ENCODE results near the gene FKTN.

The FKTN gene

GRCh38 chr9:105678781-105679180 is 120.8 kb downstream of the FKTN start:
- Histone ChIP-seq H3K27ac (ENCODE audit: low read length) (no peak overlapping the region), H3K79me2 (ENCODE audit: insufficient read depth, low read length) (no peaks in the 10 kb centered on the region), H4K20me1 (ENCODE audit: insufficient read depth, low read length) (no peaks in the 10 kb centered on the region), H3K4me3 (ENCODE audit: low read depth in 1 of 2, low read length in 2 of 2) (no peak overlapping the region), H3K4me2 (ENCODE audit: insufficient read depth, low read length) (no peak overlapping the region), H3K9me3 (ENCODE audit: insufficient read depth, low read length, severe bottlenecking) (no peaks in the 10 kb centered on the region), H3K36me3 (ENCODE audit: insufficient read depth, low read length) (no peaks in the 10 kb centered on the region), H3K4me1 (ENCODE audit: insufficient read depth, low read length) (no peaks in the 10 kb centered on the region), H2AFZ (ENCODE audit: low read depth, low read length) (no peak overlapping the region), H3K27me3 (ENCODE audit: insufficient read depth, low read length, poor library complexity) (peaks cover 4% of the 10 kb centered on the region), H3K9ac (ENCODE audit: low read depth, low read length) (no peak overlapping the region)
- ATAC-seq (ENCODE audit: insufficient read depth, low read depth) = no peak
- DNase-seq = no peak
- TF ChIP-seq CTCF (IDR thresholded peaks at IDR 0.05; ENCODE audit: borderline replicate concordance, extremely low read depth, low read length, poor library complexity, severe bottlenecking) = no peak
- TF ChIP-seq EZH2 (IDR thresholded peaks at IDR 0.05; ENCODE audit: borderline replicate concordance, low read depth, low read length, severe bottlenecking) = no peak

GRCh38 chr9:105679257-105680022 is 121.5 kb downstream of the FKTN start:
- Histone ChIP-seq H3K4me3 (ENCODE audit: low read depth in 1 of 2, low read length in 2 of 2) (no peak overlapping the region), H2AFZ (ENCODE audit: low read depth, low read length) (no peak overlapping the region), H3K27ac (ENCODE audit: low read length) (no peak overlapping the region), H3K36me3 (ENCODE audit: insufficient read depth, low read length) (no peaks in the 10 kb centered on the region), H3K79me2 (ENCODE audit: insufficient read depth, low read length) (no peaks in the 10 kb centered on the region), H3K9me3 (ENCODE audit: insufficient read depth, low read length, severe bottlenecking) (no peaks in the 10 kb centered on the region), H3K4me1 (ENCODE audit: insufficient read depth, low read length) (no peaks in the 10 kb centered on the region), H3K9ac (ENCODE audit: low read depth, low read length) (no peak overlapping the region), H3K4me2 (ENCODE audit: insufficient read depth, low read length) (no peak overlapping the region), H4K20me1 (ENCODE audit: insufficient read depth, low read length) (no peaks in the 10 kb centered on the region), H3K27me3 (ENCODE audit: insufficient read depth, low read length, poor library complexity) (peaks cover 4% of the 10 kb centered on the region)
- DNase-seq (no peak), ATAC-seq (ENCODE audit: insufficient read depth, low read depth) (no peak)
- TF ChIP-seq EZH2 (IDR thresholded peaks at IDR 0.05; ENCODE audit: borderline replicate concordance, low read depth, low read length, severe bottlenecking) (no peak), CTCF (IDR thresholded peaks at IDR 0.05; ENCODE audit: borderline replicate concordance, extremely low read depth, low read length, poor library complexity, severe bottlenecking) (no peak)

GRCh38 chr9:105681313-105681712 is 123.4 kb downstream of the FKTN start:
- Histone ChIP-seq H3K4me1 (ENCODE audit: insufficient read depth, low read length) (no peaks in the 10 kb centered on the region), H3K4me2 (ENCODE audit: insufficient read depth, low read length) (no peak overlapping the region), H3K27me3 (ENCODE audit: insufficient read depth, low read length, poor library complexity) (peaks cover 4% of the 10 kb centered on the region), H3K27ac (ENCODE audit: low read length) (no peak overlapping the region), H3K9ac (ENCODE audit: low read depth, low read length) (no peak overlapping the region), H3K36me3 (ENCODE audit: insufficient read depth, low read length) (no peaks in the 10 kb centered on the region), H3K9me3 (ENCODE audit: insufficient read depth, low read length, severe bottlenecking) (no peaks in the 10 kb centered on the region), H3K4me3 (ENCODE audit: low read depth in 1 of 2, low read length in 2 of 2) (no peak overlapping the region), H2AFZ (ENCODE audit: low read depth, low read length) (no peak overlapping the region), H3K79me2 (ENCODE audit: insufficient read depth, low read length) (no peaks in the 10 kb centered on the region), H4K20me1 (ENCODE audit: insufficient read depth, low read length) (no peaks in the 10 kb centered on the region)
- no peak for DNase-seq
- no peak for TF ChIP-seq CTCF (IDR thresholded peaks at IDR 0.05; ENCODE audit: borderline replicate concordance, extremely low read depth, low read length, poor library complexity, severe bottlenecking)
- no peak for TF ChIP-seq EZH2 (IDR thresholded peaks at IDR 0.05; ENCODE audit: borderline replicate concordance, low read depth, low read length, severe bottlenecking)
- ATAC-seq (ENCODE audit: insufficient read depth, low read depth) = no peak

Data from DND-41 (cell line).